Hypothalamus (tissue), 51 donors: Measurements from ENCODE around the gene ARID3A.

Experiments used
- DNase-seq, 51 donors: peaks; one replicate each; lab custom pipeline; 2025; lab: John Stamatoyannopoulos, UW

The ARID3A gene

GRCh38 chr19:927780-928401 is 2.1 kb downstream of the ARID3A start:
- no peak for DNase-seq

GRCh38 chr19:928471-929202 is 2.8 kb downstream of the ARID3A start:
- DNase-seq = no peak

GRCh38 chr19:929203-929890 is 3.5 kb downstream of the ARID3A start:
- no peak for DNase-seq

GRCh38 chr19:929891-930258 is 4.0 kb downstream of the ARID3A start:
- DNase-seq = no peak

GRCh38 chr19:931860-932647 is 6.2 kb downstream of the ARID3A start:
- DNase-seq = no peak

- DNase-seq = peak in 3 of 51 donors; percentile 9 to 28 (median 23)
Measured at GRCh38 chr19:932648-933552, 7.1 kb downstream of the ARID3A start.

GRCh38 chr19:933553-933882 is 7.7 kb downstream of the ARID3A start:
- no peak for DNase-seq

GRCh38 chr19:934197-934840 is 8.5 kb downstream of the ARID3A start:
- no peak for DNase-seq

- peak in 50 of 51 donors; percentile 12 to 80 (median 62) for DNase-seq
Measured at GRCh38 chr19:934865-935479, 9.1 kb downstream of the ARID3A start.

GRCh38 chr19:936175-936546 is 10.3 kb downstream of the ARID3A start:
- no peak for DNase-seq

- DNase-seq = no peak
Measured at GRCh38 chr19:937259-937694, 11.4 kb downstream of the ARID3A start.

- no peak for DNase-seq
Measured at GRCh38 chr19:938233-938923, 12.5 kb downstream of the ARID3A start.

GRCh38 chr19:939439-939838 is 13.6 kb downstream of the ARID3A start:
- DNase-seq = no peak

GRCh38 chr19:939922-940321 is 14.1 kb downstream of the ARID3A start:
- DNase-seq = no peak

- peak in 44 of 51 donors; percentile 9 to 83 (median 62) for DNase-seq
Measured at GRCh38 chr19:940591-941291, 14.9 kb downstream of the ARID3A start.

GRCh38 chr19:941292-942132 is 15.7 kb downstream of the ARID3A start:
- DNase-seq = peak in 1 of 51 donors; percentile 77

GRCh38 chr19:942133-942645 is 16.4 kb downstream of the ARID3A start:
- no peak for DNase-seq
